HCT116 (cell line): ENCODE results near the gene DHH. TPM values are rescaled to one million over a fixed set of nuclear protein-coding genes. Genes with fewer than 3 reads are reported as not detected.

ENCODE experiments used
- ATAC-seq: fragments of 200-7000 bp; cut with Tn5 transposase; 2 replicates; pipeline ENCODE4 v1.9.1; 2020; ENCODE audit warnings: mild to moderate bottlenecking, moderate library complexity
- BruUV-seq: library from RNA; stranded (reverse); fragments of 400-500 nt; replicated peaks from 2 replicates; lab custom pipeline; 2021; lab: Mats Ljungman, UMichigan
- CTCF ChIA-PET: fragments of 300-600 bp; sonication (Branson Sonifier 250); formaldehyde crosslinking; loops from one replicate; lab custom pipeline; 2021; ENCODE audit warnings: antibody characterized with exemption; lab: Charles Lee
- POLR2A ChIA-PET: fragments of 300-600, 350-600 bp; sonication (Branson Sonifier 250); formaldehyde crosslinking; loops from one replicate; lab custom pipeline; 2021; ENCODE audit warnings: antibody characterized with exemption; lab: Charles Lee
- RAD21 ChIA-PET, 2 experiments: fragments of 300-600 bp; sonication (Branson Sonifier 250); formaldehyde crosslinking; loops; one replicate each; lab custom pipeline; 2023; ENCODE audit warnings: low total read pairs in 2 of 2; ENCODE audit not compliant: uncharacterized antibody in 2 of 2, unreplicated experiment in 2 of 2, low non-redundant PET in 1 of 2; lab: Charles Lee
- DNase-seq: peaks from one replicate; pipeline ENCODE4 v3.0.0-alpha.2; 2010; ENCODE audit warnings: low read depth, low spot score
- H2AFZ ChIP-seq: fragments of 200-600 bp; shearing (Covaris generic), sonication (generic); 2 replicates; pipeline ENCODE4 v1.6.1; 2017; ENCODE audit warnings: low read depth, mixed run types, mixed read lengths, antibody characterized with exemption, low read length; ENCODE audit not compliant: poor library complexity, severe bottlenecking
- H3K27ac ChIP-seq: 2 replicates; pipeline ENCODE4 v1.5.1; 2012; ENCODE audit warnings: low read depth, low read length
- H3K27me3 ChIP-seq: fragments of 200-600 bp; sonication (generic); 2 replicates; pipeline ENCODE4 v1.6.1; 2016; ENCODE audit warnings: mixed run types, low read length, mixed read lengths; ENCODE audit not compliant: insufficient read depth
- H3K36me3 ChIP-seq, 2 experiments: fragments of 200-500 bp in 1 of 2; fragments of 200-600 bp in 1 of 2; sonication (Bioruptor generic) in 1 of 2; sonication (generic) in 1 of 2; 2 replicates each; pipeline versions ENCODE4 v1.5.1 to v1.6.1; 2014 to 2016; ENCODE audit warnings: low read length in 2 of 2, inconsistent platforms in 1 of 2, mixed read lengths in 1 of 2, mixed run types in 1 of 2; ENCODE audit not compliant: insufficient read depth in 2 of 2, control insufficient read depth in 1 of 2
- H3K4me1 ChIP-seq, 2 experiments: fragments of 200-600 bp in 1 of 2; sonication (generic) in 1 of 2; 2 replicates each; pipeline versions ENCODE4 v1.5.1 to v1.6.1; 2012 to 2017; ENCODE audit warnings: low read length in 2 of 2, inconsistent platforms in 1 of 2, mild to moderate bottlenecking in 1 of 2, mixed read lengths in 1 of 2, mixed run types in 1 of 2, moderate library complexity in 1 of 2; ENCODE audit not compliant: insufficient read depth in 2 of 2, control insufficient read depth in 1 of 2
- H3K4me2 ChIP-seq: fragments of 200-600 bp; sonication (generic); 2 replicates; pipeline ENCODE4 v1.6.1; 2017; ENCODE audit warnings: mixed run types, low read length, mixed read lengths
- H3K4me3 ChIP-seq, 2 experiments: fragments of 200-600 bp in 1 of 2; sonication (generic) in 1 of 2; replicated peaks in 1 of 2; 2 replicates each; pipeline ENCODE4 v1.5.1; 2011 to 2016; ENCODE audit warnings: low read length in 2 of 2, control low read depth in 1 of 2, low read depth in 1 of 2, mild to moderate bottlenecking in 1 of 2, mixed read lengths in 1 of 2, mixed run types in 1 of 2
- H3K79me2 ChIP-seq: fragments of 200-600 bp; sonication (generic); 2 replicates; pipeline ENCODE4 v1.6.1; 2017; ENCODE audit warnings: mild to moderate bottlenecking, mixed run types, low read length, moderate library complexity, mixed read lengths; ENCODE audit not compliant: insufficient read depth
- H3K9ac ChIP-seq: fragments of 200-600 bp; sonication (generic); 2 replicates; pipeline ENCODE4 v1.6.1; 2016; ENCODE audit warnings: low read length, mixed read lengths
- H3K9me2 ChIP-seq: fragments of 200-600 bp; sonication (generic), shearing (Covaris generic); 2 replicates; pipeline ENCODE4 v1.6.1; 2017; ENCODE audit warnings: mixed run types, mild to moderate bottlenecking, moderate library complexity; ENCODE audit not compliant: insufficient read depth
- H3K9me3 ChIP-seq, 2 experiments: fragments of 200-500 bp in 1 of 2; fragments of 200-600 bp in 1 of 2; sonication (Bioruptor generic) in 1 of 2; sonication (generic) in 1 of 2; 2 replicates each; pipeline ENCODE4 v1.6.1; 2014 to 2017; ENCODE audit warnings: low read length in 2 of 2, mixed read lengths in 2 of 2, inconsistent platforms in 1 of 2, low read depth in 1 of 2, mild to moderate bottlenecking in 1 of 2, mixed run types in 1 of 2, moderate library complexity in 1 of 2; ENCODE audit not compliant: control insufficient read depth in 1 of 2, insufficient read depth in 1 of 2
- H4K20me1 ChIP-seq: fragments of 200-600 bp; sonication (generic), shearing (Covaris generic); 2 replicates; pipeline ENCODE4 v1.6.1; 2017; ENCODE audit warnings: mixed run types, mild to moderate bottlenecking, moderate library complexity; ENCODE audit not compliant: insufficient read depth
- EGR1 ChIP-seq: IDR thresholded peaks from 2 replicates; pipeline ENCODE4 v1.6.1; 2012; ENCODE audit warnings: low read depth
- ELF1 ChIP-seq: IDR thresholded peaks from 2 replicates; pipeline ENCODE4 v1.6.1; 2012; ENCODE audit warnings: low read depth, borderline replicate concordance
- EZH2phosphoT487 ChIP-seq: fragments of 200-600 bp; IDR thresholded peaks from 2 replicates; pipeline ENCODE4 v1.6.1; 2018; ENCODE audit warnings: antibody characterized with exemption, borderline replicate concordance
- JUND ChIP-seq: IDR thresholded peaks from 2 replicates; pipeline ENCODE4 v1.6.1; 2012
- POLR2AphosphoS5 ChIP-seq: IDR thresholded peaks from 2 replicates; pipeline ENCODE4 v1.6.1; 2011; ENCODE audit warnings: mild to moderate bottlenecking, low read depth, low read length, moderate library complexity
- RAD21 ChIP-seq: IDR thresholded peaks from 2 replicates; pipeline ENCODE4 v1.6.1; 2012; ENCODE audit warnings: low read depth, mild to moderate bottlenecking
- SIN3A ChIP-seq: IDR thresholded peaks from 2 replicates; pipeline ENCODE4 v1.6.1; 2012; ENCODE audit warnings: low read depth
- SRF ChIP-seq: IDR thresholded peaks from 2 replicates; pipeline ENCODE4 v1.6.1; 2012; ENCODE audit warnings: low read depth
- TCF7L2 ChIP-seq: IDR thresholded peaks from 2 replicates; pipeline ENCODE4 v1.7.0; 2011; ENCODE audit warnings: borderline replicate concordance, inconsistent platforms; ENCODE audit not compliant: insufficient read depth, insufficient read length; ENCODE audit errors: extremely low read depth
- ZNF274 ChIP-seq: fragments of 200-500 bp; sonication (Bioruptor generic); IDR thresholded peaks from 2 replicates; pipeline ENCODE4 v1.6.1; 2014; ENCODE audit warnings: mild to moderate bottlenecking, low read depth, low read length, inconsistent platforms
- intact Hi-C: fragments of 100-400 bp; cut with micrococcal nuclease; formaldehyde crosslinking; loops from 2 replicates; pipeline ENCODE4 v1.10.0; 2022
- total RNA-seq: library from RNA; stranded (reverse); gene quantifications from one replicate; pipeline ENCODE4 v1.2.1, GENCODE V29; 2021; ENCODE audit not compliant: unreplicated experiment
- TF ChIP-seq, protein P1 (sequence below): IDR thresholded peaks from 2 replicates; pipeline ENCODE4 v1.6.1; 2012
- TF ChIP-seq, protein P2 (sequence below): IDR thresholded peaks from 2 replicates; pipeline ENCODE4 v1.6.1; 2012; ENCODE audit warnings: low read depth
- TF ChIP-seq, protein P3 (sequence below), 3 experiments: fragments of 200-600 bp in 1 of 3; sonication (generic) in 1 of 3; IDR thresholded peaks in 2 of 3; conservative IDR thresholded peaks in 1 of 3; 2 replicates each; pipeline ENCODE4 v1.5.1; 2012 to 2017; ENCODE audit warnings: low read depth in 2 of 3, low read length in 2 of 3, antibody characterized with exemption in 1 of 3, borderline replicate concordance in 1 of 3, control low read depth in 1 of 3, mild to moderate bottlenecking in 1 of 3, mixed read lengths in 1 of 3, mixed run types in 1 of 3, moderate library complexity in 1 of 3; ENCODE audit not compliant: insufficient read depth in 1 of 3

The DHH gene
- total RNA-seq, 1 experiment from 2014 or later, result 0.22 TPM

DNA sequence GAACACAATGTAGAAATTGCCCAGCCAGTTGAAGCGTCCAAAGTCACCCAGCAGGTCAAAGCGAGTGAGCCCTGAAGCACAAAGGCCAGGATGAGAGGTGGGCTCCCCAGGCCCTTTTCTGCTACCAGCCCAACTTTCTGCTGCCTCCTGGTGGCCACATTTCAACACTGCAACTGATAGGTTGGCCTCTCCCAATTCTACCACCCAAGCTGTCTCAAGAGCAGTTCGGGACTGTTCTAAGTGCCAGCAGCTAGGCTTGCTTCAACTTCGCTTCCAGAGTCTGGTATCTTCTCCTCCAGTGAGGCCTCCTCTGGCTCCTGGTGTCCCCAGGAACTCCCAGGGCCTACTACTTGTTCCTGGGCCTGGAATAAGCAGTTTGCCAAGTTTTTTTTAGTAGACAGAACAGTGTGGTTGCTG is 3.4 kb upstream of the DHH start:
- H3K4me1 ChIP-seq, result no peaks in the 10 kb centered on the region
- no peak for DNase-seq
- intact Hi-C loops, result no loop called here

DNA sequence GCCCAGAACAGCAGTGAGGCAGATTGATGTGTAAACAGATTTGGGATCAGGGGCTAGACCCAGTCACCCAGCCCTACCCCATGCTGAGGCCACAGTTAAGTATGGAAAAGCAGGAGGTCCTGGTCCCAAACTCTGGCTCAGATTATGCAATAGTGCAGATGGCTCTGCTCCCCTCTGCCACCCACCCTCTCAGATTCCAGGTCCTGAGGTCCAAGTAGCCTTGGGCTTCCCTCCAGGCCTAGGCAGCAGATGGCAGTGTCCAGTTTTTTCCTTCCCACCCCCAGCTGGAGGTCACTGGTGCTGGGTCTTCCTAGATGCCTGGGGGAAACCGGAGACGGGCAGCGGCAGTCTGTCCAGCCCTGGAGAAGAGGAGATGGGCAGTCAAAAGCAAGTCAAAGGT is 2.8 kb upstream of the DHH start:
- Histone ChIP-seq H2AFZ (no peak overlapping the region), H4K20me1 (no peaks in the 10 kb centered on the region), H3K4me1 (0 out of 4 replicates have a peak, but pooled peaks cover 0 to 1% of the 10 kb centered on the region in 2 experiments), H3K4me3 (no peak overlapping the region), H3K9ac (no peak overlapping the region), H3K27me3 (no peaks in the 10 kb centered on the region), H3K36me3 (0 out of 4 replicates have a peak, but pooled peaks cover 6 to 12% of the 10 kb centered on the region in 2 experiments), H3K4me2 (no peak overlapping the region), H3K27ac (no peak overlapping the region), H3K79me2 (no peaks in the 10 kb centered on the region), H3K9me2 (no peaks in the 10 kb centered on the region), H3K9me3 (no peaks in the 10 kb centered on the region)
- ATAC-seq, result no peak
- ChIA-PET CTCF (interaction anchor here (1.1 to 4.9 kb wide), 6 partner anchors 9 to 34 kb away, joined by 4 to 59 read pairs (median 9); partner anchors contain the start of genes RHEBL1 and TUBA1B), RAD21 (no interaction called here), POLR2A (no interaction called here)
- no peak for DNase-seq
- no TSS peak for BruUV-seq
- intact Hi-C loops, result no loop called here
- TF ChIP-seq, protein P1, sequence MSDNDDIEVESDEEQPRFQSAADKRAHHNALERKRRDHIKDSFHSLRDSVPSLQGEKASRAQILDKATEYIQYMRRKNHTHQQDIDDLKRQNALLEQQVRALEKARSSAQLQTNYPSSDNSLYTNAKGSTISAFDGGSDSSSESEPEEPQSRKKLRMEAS, result no peak
- TF ChIP-seq RAD21, result no peak
- no peak for TF ChIP-seq ELF1
- TF ChIP-seq, protein P2, sequence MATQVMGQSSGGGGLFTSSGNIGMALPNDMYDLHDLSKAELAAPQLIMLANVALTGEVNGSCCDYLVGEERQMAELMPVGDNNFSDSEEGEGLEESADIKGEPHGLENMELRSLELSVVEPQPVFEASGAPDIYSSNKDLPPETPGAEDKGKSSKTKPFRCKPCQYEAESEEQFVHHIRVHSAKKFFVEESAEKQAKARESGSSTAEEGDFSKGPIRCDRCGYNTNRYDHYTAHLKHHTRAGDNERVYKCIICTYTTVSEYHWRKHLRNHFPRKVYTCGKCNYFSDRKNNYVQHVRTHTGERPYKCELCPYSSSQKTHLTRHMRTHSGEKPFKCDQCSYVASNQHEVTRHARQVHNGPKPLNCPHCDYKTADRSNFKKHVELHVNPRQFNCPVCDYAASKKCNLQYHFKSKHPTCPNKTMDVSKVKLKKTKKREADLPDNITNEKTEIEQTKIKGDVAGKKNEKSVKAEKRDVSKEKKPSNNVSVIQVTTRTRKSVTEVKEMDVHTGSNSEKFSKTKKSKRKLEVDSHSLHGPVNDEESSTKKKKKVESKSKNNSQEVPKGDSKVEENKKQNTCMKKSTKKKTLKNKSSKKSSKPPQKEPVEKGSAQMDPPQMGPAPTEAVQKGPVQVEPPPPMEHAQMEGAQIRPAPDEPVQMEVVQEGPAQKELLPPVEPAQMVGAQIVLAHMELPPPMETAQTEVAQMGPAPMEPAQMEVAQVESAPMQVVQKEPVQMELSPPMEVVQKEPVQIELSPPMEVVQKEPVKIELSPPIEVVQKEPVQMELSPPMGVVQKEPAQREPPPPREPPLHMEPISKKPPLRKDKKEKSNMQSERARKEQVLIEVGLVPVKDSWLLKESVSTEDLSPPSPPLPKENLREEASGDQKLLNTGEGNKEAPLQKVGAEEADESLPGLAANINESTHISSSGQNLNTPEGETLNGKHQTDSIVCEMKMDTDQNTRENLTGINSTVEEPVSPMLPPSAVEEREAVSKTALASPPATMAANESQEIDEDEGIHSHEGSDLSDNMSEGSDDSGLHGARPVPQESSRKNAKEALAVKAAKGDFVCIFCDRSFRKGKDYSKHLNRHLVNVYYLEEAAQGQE, result no peak
- TF ChIP-seq JUND, result no peak
- no peak for TF ChIP-seq POLR2AphosphoS5
- TF ChIP-seq ZNF274, result no peak
- TF ChIP-seq SIN3A, result no peak
- TF ChIP-seq EGR1, result no peak
- TF ChIP-seq TCF7L2, result no peak
- TF ChIP-seq SRF, result no peak

More for the DNA sequence above, 3.4 kb upstream of the DHH start:
- H3K27me3 ChIP-seq, result no peaks in the 10 kb centered on the region
- H3K79me2 ChIP-seq, result no peaks in the 10 kb centered on the region
- H3K36me3 ChIP-seq, result peaks cover 8 to 12% of the 10 kb centered on the region in 2 experiments; a peak in 1 of 4 replicates
- H3K27ac ChIP-seq, result no peak overlapping the region
- no TSS peak for BruUV-seq
- ChIA-PET RAD21 (no interaction called here), POLR2A (interaction anchor here (0.8 to 1.2 kb wide), 4 partner anchors 10 to 33 kb away, joined by 3 to 5 read pairs (median 4); partner anchors contain the start of genes LMBR1L and TUBA1B), CTCF (interaction anchor here (0.7 to 4.9 kb wide), 11 partner anchors 10 to 91 kb away, joined by 3 to 59 read pairs (median 5); partner anchors contain the start of genes RHEBL1, TUBA1A and TUBA1B)
- no peak overlapping the region for H2AFZ ChIP-seq
- TF ChIP-seq RAD21, result peak; percentile 53
- no peak for TF ChIP-seq EZH2phosphoT487
- TF ChIP-seq, protein P3, sequence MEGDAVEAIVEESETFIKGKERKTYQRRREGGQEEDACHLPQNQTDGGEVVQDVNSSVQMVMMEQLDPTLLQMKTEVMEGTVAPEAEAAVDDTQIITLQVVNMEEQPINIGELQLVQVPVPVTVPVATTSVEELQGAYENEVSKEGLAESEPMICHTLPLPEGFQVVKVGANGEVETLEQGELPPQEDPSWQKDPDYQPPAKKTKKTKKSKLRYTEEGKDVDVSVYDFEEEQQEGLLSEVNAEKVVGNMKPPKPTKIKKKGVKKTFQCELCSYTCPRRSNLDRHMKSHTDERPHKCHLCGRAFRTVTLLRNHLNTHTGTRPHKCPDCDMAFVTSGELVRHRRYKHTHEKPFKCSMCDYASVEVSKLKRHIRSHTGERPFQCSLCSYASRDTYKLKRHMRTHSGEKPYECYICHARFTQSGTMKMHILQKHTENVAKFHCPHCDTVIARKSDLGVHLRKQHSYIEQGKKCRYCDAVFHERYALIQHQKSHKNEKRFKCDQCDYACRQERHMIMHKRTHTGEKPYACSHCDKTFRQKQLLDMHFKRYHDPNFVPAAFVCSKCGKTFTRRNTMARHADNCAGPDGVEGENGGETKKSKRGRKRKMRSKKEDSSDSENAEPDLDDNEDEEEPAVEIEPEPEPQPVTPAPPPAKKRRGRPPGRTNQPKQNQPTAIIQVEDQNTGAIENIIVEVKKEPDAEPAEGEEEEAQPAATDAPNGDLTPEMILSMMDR (IDR thresholded peaks at IDR 0.05 in 2 of 3, conservative IDR thresholded peaks at IDR 0.05 in 1 of 3; ENCODE audit: borderline replicate concordance in 1 of 3, insufficient read depth in 1 of 3, low read depth in 2 of 3, low read length in 2 of 3), result peak; percentile 52 to 84 (median 79); a peak in 5 of 6 replicates
- TF ChIP-seq ZNF274, result no peak
- H3K9me2 ChIP-seq, result no peaks in the 10 kb centered on the region
- H3K4me2 ChIP-seq, result no peak overlapping the region
- no peaks in the 10 kb centered on the region for H4K20me1 ChIP-seq
- no peak overlapping the region for H3K9ac ChIP-seq
- H3K9me3 ChIP-seq, result no peaks in the 10 kb centered on the region
- no peak overlapping the region for H3K4me3 ChIP-seq
- peak; percentile 82 for ATAC-seq
